ENCODE data around the gene VPS45. TPM values are rescaled to one million over a fixed set of nuclear protein-coding genes. Genes with fewer than 3 reads are reported as not detected.

VPS45 gene
- total RNA-seq, 6 donors from 2014 or later: 16.3 to 50.3 (median 30.8) TPM

- Histone ChIP-seq H3K4me1 (peaks cover 0 to 12% (median 0%) of the 10 kb centered on the region in 4 donors), H3K27ac (no peak overlapping the region), H3K9me3 (no peaks in the 10 kb centered on the region), H3K27me3 (no peaks in the 10 kb centered on the region), H3K36me3 (no peaks in the 10 kb centered on the region), H3K4me3 (no peak overlapping the region)
- no peak for TF ChIP-seq POLR2A (IDR thresholded peaks at IDR 0.05)
- TF ChIP-seq, protein P1, sequence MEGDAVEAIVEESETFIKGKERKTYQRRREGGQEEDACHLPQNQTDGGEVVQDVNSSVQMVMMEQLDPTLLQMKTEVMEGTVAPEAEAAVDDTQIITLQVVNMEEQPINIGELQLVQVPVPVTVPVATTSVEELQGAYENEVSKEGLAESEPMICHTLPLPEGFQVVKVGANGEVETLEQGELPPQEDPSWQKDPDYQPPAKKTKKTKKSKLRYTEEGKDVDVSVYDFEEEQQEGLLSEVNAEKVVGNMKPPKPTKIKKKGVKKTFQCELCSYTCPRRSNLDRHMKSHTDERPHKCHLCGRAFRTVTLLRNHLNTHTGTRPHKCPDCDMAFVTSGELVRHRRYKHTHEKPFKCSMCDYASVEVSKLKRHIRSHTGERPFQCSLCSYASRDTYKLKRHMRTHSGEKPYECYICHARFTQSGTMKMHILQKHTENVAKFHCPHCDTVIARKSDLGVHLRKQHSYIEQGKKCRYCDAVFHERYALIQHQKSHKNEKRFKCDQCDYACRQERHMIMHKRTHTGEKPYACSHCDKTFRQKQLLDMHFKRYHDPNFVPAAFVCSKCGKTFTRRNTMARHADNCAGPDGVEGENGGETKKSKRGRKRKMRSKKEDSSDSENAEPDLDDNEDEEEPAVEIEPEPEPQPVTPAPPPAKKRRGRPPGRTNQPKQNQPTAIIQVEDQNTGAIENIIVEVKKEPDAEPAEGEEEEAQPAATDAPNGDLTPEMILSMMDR (IDR thresholded peaks at IDR 0.05): no peak
- TF ChIP-seq POLR2AphosphoS5 (IDR thresholded peaks at IDR 0.05): no peak
- TF ChIP-seq EP300 (IDR thresholded peaks at IDR 0.05): no peak
- DNase-seq (no peak), ATAC-seq (ENCODE audit: low FRiP score in 2 of 2) (no peak)
- WGBS, 2 donors: 61 to 66% methylated on average over 5 of the region's 5 CpGs
Measured at GRCh38 chr1:150111670-150112069, 44.1 kb downstream of the VPS45 start.

DNA sequence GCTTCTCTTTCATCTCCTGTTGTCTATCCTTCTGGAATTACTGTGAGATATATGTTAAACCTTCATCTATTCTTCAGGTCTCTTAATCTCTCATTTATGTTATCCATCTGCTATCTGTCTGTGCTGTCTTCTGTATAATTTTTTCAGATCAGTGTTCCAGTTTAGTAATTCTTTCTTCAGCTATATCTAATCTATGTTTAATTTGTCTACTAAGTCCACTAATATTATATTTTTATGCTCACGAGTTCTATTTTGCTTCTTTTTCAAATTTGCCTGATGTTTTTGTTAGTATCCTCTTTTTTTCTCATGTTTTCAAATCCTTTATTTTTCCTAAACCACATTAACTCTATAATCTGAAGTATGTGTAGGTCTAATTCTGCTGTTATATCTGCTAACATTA lies 47.5 kb downstream of the VPS45 start:
- H3K9me3 ChIP-seq: no peaks in the 10 kb centered on the region
- H3K4me3 ChIP-seq: no peak overlapping the region
- H3K36me3 ChIP-seq: no peaks in the 10 kb centered on the region
- DNase-seq (no peak), ATAC-seq (ENCODE audit: low FRiP score in 2 of 2) (no peak)
- H3K4me1 ChIP-seq: peaks cover 0 to 11% (median 0%) of the 10 kb centered on the region in 4 donors
- H3K27ac ChIP-seq: no peak overlapping the region
- H3K27me3 ChIP-seq: no peaks in the 10 kb centered on the region
- 97% methylated on average over 1 of the region's 1 CpG for WGBS, 2 donors
- TF ChIP-seq EP300 (IDR thresholded peaks at IDR 0.05) (no peak), POLR2AphosphoS5 (IDR thresholded peaks at IDR 0.05) (no peak), POLR2A (IDR thresholded peaks at IDR 0.05) (no peak)
- TF ChIP-seq, protein P1 (IDR thresholded peaks at IDR 0.05): no peak

DNA sequence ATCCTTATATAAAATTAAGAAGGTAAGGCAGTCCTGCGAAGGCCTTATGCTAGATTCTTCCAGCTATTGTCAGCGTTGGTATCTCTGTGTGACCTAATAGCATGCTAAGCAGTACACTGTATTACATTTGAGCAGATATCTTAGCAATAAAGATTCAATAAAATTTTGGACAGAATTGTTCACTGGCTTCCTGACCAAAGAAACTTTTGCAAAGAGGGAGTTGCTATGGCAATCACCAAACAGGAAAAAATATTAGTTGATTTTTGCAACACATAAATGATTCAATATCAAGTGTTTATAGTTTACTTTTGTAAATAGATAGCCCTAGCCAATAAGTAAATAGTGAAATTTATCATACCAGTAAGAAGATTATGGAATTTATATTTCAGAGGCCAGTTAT lies 51.1 kb downstream of the VPS45 start:
- Histone ChIP-seq H3K4me3 (no peak overlapping the region), H3K27me3 (no peaks in the 10 kb centered on the region), H3K36me3 (no peaks in the 10 kb centered on the region), H3K4me1 (peaks cover 0 to 5% (median 0%) of the 10 kb centered on the region in 4 donors), H3K27ac (no peak overlapping the region), H3K9me3 (no peaks in the 10 kb centered on the region)
- no peak for TF ChIP-seq POLR2AphosphoS5 (IDR thresholded peaks at IDR 0.05)
- TF ChIP-seq POLR2A (IDR thresholded peaks at IDR 0.05): no peak
- no peak for TF ChIP-seq EP300 (IDR thresholded peaks at IDR 0.05)
- TF ChIP-seq, protein P1 (IDR thresholded peaks at IDR 0.05): no peak
- DNase-seq (no peak), ATAC-seq (ENCODE audit: low FRiP score in 2 of 2) (no peak)
- WGBS, 2 donors: 88 to 96% methylated on average over 2 of the region's 2 CpGs

DNA sequence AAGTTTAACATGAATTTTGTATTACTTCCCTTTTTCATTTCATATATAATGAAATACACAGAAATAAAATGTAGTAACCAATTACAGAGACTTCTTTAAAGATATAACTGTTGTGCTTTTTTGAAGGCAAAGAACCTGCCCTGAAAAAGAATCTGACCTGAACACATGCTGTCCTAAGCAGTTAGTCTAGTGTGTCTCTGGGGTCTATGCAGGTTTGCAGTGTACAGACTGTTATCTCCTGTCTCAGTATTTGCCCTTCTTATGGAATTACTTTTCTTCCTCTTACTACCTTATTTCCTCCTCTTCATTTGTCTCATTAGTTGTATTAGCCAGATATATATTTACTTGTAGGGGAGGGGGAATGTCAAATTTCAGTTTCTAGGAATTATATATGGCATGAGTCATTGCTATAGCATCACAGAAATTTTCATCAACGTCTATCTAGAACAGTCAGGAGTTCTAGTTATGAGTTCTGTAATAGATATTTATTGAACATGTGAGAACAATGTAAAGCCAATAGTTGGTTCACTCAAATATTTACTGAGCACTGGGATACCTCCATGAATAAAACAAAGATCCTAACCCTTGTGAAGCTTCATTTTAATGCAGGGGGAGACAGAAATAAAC lies 53.8 kb downstream of the VPS45 start:
- WGBS, 2 donors: 63 to 69% methylated on average over 1 of the region's 1 CpG
- DNase-seq (no peak), ATAC-seq (ENCODE audit: low FRiP score in 2 of 2) (no peak)
- Histone ChIP-seq H3K4me3 (no peak overlapping the region), H3K9me3 (no peaks in the 10 kb centered on the region), H3K36me3 (no peaks in the 10 kb centered on the region), H3K27me3 (no peaks in the 10 kb centered on the region), H3K27ac (no peak overlapping the region), H3K4me1 (peaks cover 0 to 5% (median 0%) of the 10 kb centered on the region in 4 donors)
- TF ChIP-seq, protein P1 (IDR thresholded peaks at IDR 0.05): no peak
- no peak for TF ChIP-seq POLR2AphosphoS5 (IDR thresholded peaks at IDR 0.05)
- no peak for TF ChIP-seq EP300 (IDR thresholded peaks at IDR 0.05)
- no peak for TF ChIP-seq POLR2A (IDR thresholded peaks at IDR 0.05)

- H3K27ac ChIP-seq: no peak overlapping the region
- WGBS, 2 donors: 95% methylated on average over 2 of the region's 2 CpGs
- H3K4me3 ChIP-seq: no peak overlapping the region
- TF ChIP-seq EP300 (IDR thresholded peaks at IDR 0.05) (no peak), POLR2AphosphoS5 (IDR thresholded peaks at IDR 0.05) (no peak), POLR2A (IDR thresholded peaks at IDR 0.05) (no peak)
- TF ChIP-seq, protein P1 (IDR thresholded peaks at IDR 0.05): no peak
- H3K4me1 ChIP-seq: no peaks in the 10 kb centered on the region
- no peaks in the 10 kb centered on the region for H3K27me3 ChIP-seq
- ATAC-seq (ENCODE audit: low FRiP score in 2 of 2) (no peak), DNase-seq (no peak)
- H3K9me3 ChIP-seq: no peaks in the 10 kb centered on the region
- peaks cover 0 to 4% (median 0%) of the 10 kb centered on the region in 4 donors for H3K36me3 ChIP-seq
Measured at GRCh38 chr1:150126811-150127210, 59.2 kb downstream of the VPS45 start.
